ENCODE data around the gene OR7A5. TPM values are rescaled to one million over a fixed set of nuclear protein-coding genes. Genes with fewer than 3 reads are reported as not detected.
"Not testable (repeated sequence)": the region's sequence is repeated elsewhere in the genome, so short reads cannot be mapped to it uniquely, and the experiment has no call there.

OR7A5 gene
- total RNA-seq, 2 donors from 2014 or later: 0.57 to 1.4 TPM

GRCh38 chr19:14804765-14805164 is 30.2 kb downstream of the OR7A5 start:
- 89% methylated on average over 3 of the region's 3 CpGs for WGBS
- intact Hi-C loops (cut with DNase I): no loop called here

GRCh38 chr19:14798760-14799159 is 36.2 kb downstream of the OR7A5 start:
- no peak for DNase-seq (ENCODE audit: low spot score)
- WGBS: 76% methylated on average over 5 of the region's 5 CpGs
- no peaks in the 10 kb centered on the region for H3K27me3 ChIP-seq (replicated peaks; ENCODE audit: insufficient read depth)
- intact Hi-C loops (cut with DNase I): no loop called here
- no peaks in the 10 kb centered on the region for H3K4me1 ChIP-seq (replicated peaks)
- H3K27ac ChIP-seq: no peak overlapping the region
- H3K4me3 ChIP-seq: no peak overlapping the region
- no peak for TF ChIP-seq CTCF (IDR thresholded peaks at IDR 0.05)
- no peaks in the 10 kb centered on the region for H3K9me3 ChIP-seq
- H3K36me3 ChIP-seq: no peaks in the 10 kb centered on the region

More at GRCh38 chr19:14804765-14805164, 30.2 kb downstream of the OR7A5 start:
- Histone ChIP-seq H3K9me3 (no peaks in the 10 kb centered on the region), H3K36me3 (no peaks in the 10 kb centered on the region), H3K27ac (no peak overlapping the region), H3K4me1 (replicated peaks) (no peaks in the 10 kb centered on the region), H3K4me3 (no peak overlapping the region), H3K27me3 (replicated peaks; ENCODE audit: insufficient read depth) (no peaks in the 10 kb centered on the region)
- no peak for DNase-seq (ENCODE audit: low spot score)
- no peak for TF ChIP-seq POLR2AphosphoS5 (IDR thresholded peaks at IDR 0.05)
- TF ChIP-seq CTCF (IDR thresholded peaks at IDR 0.05): no peak
- TF ChIP-seq POLR2A (IDR thresholded peaks at IDR 0.05): no peak

GRCh38 chr19:14796021-14796420 is 39.0 kb downstream of the OR7A5 start:
- no peak for TF ChIP-seq POLR2A (IDR thresholded peaks at IDR 0.05)
- no peak for TF ChIP-seq CTCF (IDR thresholded peaks at IDR 0.05)
- no peak for TF ChIP-seq POLR2AphosphoS5 (IDR thresholded peaks at IDR 0.05)
- no peak overlapping the region for H3K4me3 ChIP-seq
- no peaks in the 10 kb centered on the region for H3K36me3 ChIP-seq
- WGBS: 93% methylated on average over 11 of the region's 11 CpGs
- no peak for DNase-seq (ENCODE audit: low spot score)
- no peaks in the 10 kb centered on the region for H3K27me3 ChIP-seq (replicated peaks; ENCODE audit: insufficient read depth)
- H3K9me3 ChIP-seq: no peaks in the 10 kb centered on the region
- no peak overlapping the region for H3K27ac ChIP-seq
- H3K4me1 ChIP-seq (replicated peaks): no peaks in the 10 kb centered on the region
- intact Hi-C loops (cut with DNase I): no loop called here

- Histone ChIP-seq H3K4me1 (replicated peaks) (no peaks in the 10 kb centered on the region), H3K9me3 (no peaks in the 10 kb centered on the region), H3K27ac (no peak overlapping the region), H3K4me3 (no peak overlapping the region), H3K27me3 (replicated peaks; ENCODE audit: insufficient read depth) (no peaks in the 10 kb centered on the region), H3K36me3 (no peaks in the 10 kb centered on the region)
- WGBS: 83% methylated on average over 5 of the region's 5 CpGs
- intact Hi-C loops (cut with DNase I): no loop called here
- no peak for DNase-seq (ENCODE audit: low spot score)
- TF ChIP-seq POLR2A (IDR thresholded peaks at IDR 0.05): no peak
- TF ChIP-seq POLR2AphosphoS5 (IDR thresholded peaks at IDR 0.05): no peak
- no peak for TF ChIP-seq CTCF (IDR thresholded peaks at IDR 0.05)
Observed at GRCh38 chr19:14795078-14795721, 39.8 kb downstream of the OR7A5 start.

GRCh38 chr19:14792250-14792649 is 42.7 kb downstream of the OR7A5 start:
- H3K4me1 ChIP-seq (replicated peaks); H3K9me3 ChIP-seq; H3K4me3 ChIP-seq; H3K36me3 ChIP-seq; DNase-seq (ENCODE audit: low spot score); H3K27ac ChIP-seq; intact Hi-C loops (cut with DNase I); H3K27me3 ChIP-seq (replicated peaks; ENCODE audit: insufficient read depth): not testable (repeated sequence)
- 68% methylated on average over 6 of the region's 6 CpGs for WGBS

Measured in prostate gland (tissue), 2 donors.